HepG2 (cell line): ENCODE results near the gene WDR41.

ENCODE experiments used
- ATF3 ChIP-seq: sonication (generic); formaldehyde crosslinking; IDR thresholded peaks from 2 replicates; pipeline ENCODE4 v1.4.0; 2020; ENCODE audit warnings: missing genetic modification reagents
- E2F1 ChIP-seq: sonication (generic); formaldehyde crosslinking; IDR thresholded peaks from 2 replicates; pipeline ENCODE4 v1.5.0; 2020; ENCODE audit warnings: missing genetic modification reagents
- IRF9 ChIP-seq: sonication (generic); formaldehyde crosslinking; IDR thresholded peaks from 2 replicates; pipeline ENCODE4 v1.8.0; 2022; ENCODE audit warnings: missing genetic modification reagents, mild to moderate bottlenecking, borderline replicate concordance
- MAZ ChIP-seq, 2 experiments: sonication (generic) in 1 of 2; formaldehyde crosslinking in 1 of 2; IDR thresholded peaks; 2 replicates each; pipeline versions ENCODE4 v1.5.0 to v1.6.1; 2012 to 2020; ENCODE audit warnings: low read depth in 2 of 2, mild to moderate bottlenecking in 2 of 2, borderline replicate concordance in 1 of 2, improper control_type of control experiment in 1 of 2, low read length in 1 of 2, missing genetic modification reagents in 1 of 2, moderate library complexity in 1 of 2
- POLR2A ChIP-seq, 2 experiments: IDR thresholded peaks; 2 replicates each; pipeline ENCODE4 v1.6.1; 2011; ENCODE audit warnings: low read depth in 2 of 2, low read length in 2 of 2, mild to moderate bottlenecking in 1 of 2, moderate library complexity in 1 of 2; ENCODE audit not compliant: insufficient read depth in 1 of 2
- PPARG ChIP-seq: conservative IDR thresholded peaks from 2 replicates; pipeline ENCODE4 v1.6.1; 2016; ENCODE audit warnings: missing biosample characterization, missing genetic modification reagents
- SP2 ChIP-seq: sonication (generic); formaldehyde crosslinking; IDR thresholded peaks from 2 replicates; pipeline ENCODE4 v1.5.1; 2020; ENCODE audit warnings: mild to moderate bottlenecking, missing genetic modification reagents
- STAT5B ChIP-seq: sonication (generic); formaldehyde crosslinking; IDR thresholded peaks from 2 replicates; pipeline ENCODE4 v1.4.0; 2020; ENCODE audit warnings: missing genetic modification reagents

GRCh38 chr5:77483682-77484081 lies 8.4 kb downstream of the WDR41 start:
- no peak for TF ChIP-seq IRF9 (CRISPR knock-in tag)
- TF ChIP-seq E2F1 (CRISPR knock-in tag): no peak
- no peak for TF ChIP-seq PPARG (CRISPR knock-in tag)
- no peak for TF ChIP-seq STAT5B
- TF ChIP-seq MAZ (IDR thresholded peaks at IDR 0.05; ENCODE audit: borderline replicate concordance, low read depth, low read length): no peak
- no peak for TF ChIP-seq MAZ (CRISPR knock-in tag; IDR thresholded peaks at IDR 0.05; ENCODE audit: low read depth)
- no peak for TF ChIP-seq POLR2A (IDR thresholded peaks at IDR 0.05; ENCODE audit: insufficient read depth in 1 of 2, low read depth in 2 of 2, low read length in 2 of 2)
- no peak for TF ChIP-seq ATF3
- TF ChIP-seq SP2 (CRISPR knock-in tag): no peak
